Adrenal gland (tissue), 12 donors: ENCODE data around the gene DUSP10. TPM values are rescaled to one million over a fixed set of nuclear protein-coding genes. Genes with fewer than 3 reads are reported as not detected.

Experiments
- DNase-seq, 7 donors: peaks; one replicate each; pipeline ENCODE4 v3.0.0-alpha.2; 2019 to 2020
- H3K27ac ChIP-seq, 5 donors: fragments of 200-600 bp; sonication (generic) in 4 of 5; 1 replicate in 3 of 5; 2 replicates in 2 of 5; pipeline versions ENCODE4 v1.5.1 to v1.8.0; 2016 to 2020; ENCODE audit warnings: mild to moderate bottlenecking in 1 of 5
- H3K27me3 ChIP-seq: fragments of 200-600 bp; 2 replicates; pipeline ENCODE4 v1.8.0; 2021
- H3K36me3 ChIP-seq, 2 donors: fragments of 200-600 bp; replicated peaks in 1 of 2; 1 replicate in 1 of 2; 2 replicates in 1 of 2; pipeline versions ENCODE4 v1.5.1 to v1.8.0; 2018 to 2022
- H3K4me1 ChIP-seq, 2 donors: fragments of 200-600 bp; replicated peaks in 1 of 2; 1 replicate in 1 of 2; 2 replicates in 1 of 2; pipeline versions ENCODE4 v1.5.1 to v1.8.0; 2018 to 2021
- H3K4me3 ChIP-seq, 4 donors: fragments of 200-600 bp; sonication (generic) in 3 of 4; one replicate each; pipeline ENCODE4 v1.5.1; 2016 to 2018
- H3K9me3 ChIP-seq, 3 donors: fragments of 200-600 bp; sonication (generic) in 1 of 3; replicated peaks in 1 of 3; 1 replicate in 2 of 3; 2 replicates in 1 of 3; pipeline versions ENCODE4 v1.5.1 to v1.8.0; 2016 to 2021
- POLR2A ChIP-seq, 2 donors: fragments of 450-650 bp; IDR thresholded peaks; one replicate each; pipeline ENCODE4 v1.6.1; 2017; ENCODE audit warnings: antibody characterized with exemption in 2 of 2, mild to moderate bottlenecking in 2 of 2, moderate library complexity in 1 of 2
- WGBS, 4 donors: extraction: QIAGEN DNeasy Blood & Tissue Kit in 2 of 4; methylation state at CpG; one replicate each; pipeline versions ENCODE4 v1.1.5 to v1.1.7; 2013 to 2017; 5-methylcytosine and 5-hydroxymethylcytosine counted together
- intact Hi-C, 2 donors: fragments of 100-400 bp; cut with DNase I; formaldehyde crosslinking; loops; one replicate each; pipeline versions ENCODE4 v1.14.1 to v1.15.0; 2022 to 2023
- polyA plus RNA-seq, 3 donors: library from polyadenylated mRNA; stranded (reverse); fragments of 200-250 nt in 2 of 3; fragments of 350-450 nt in 1 of 3; fragmentation: Illumina TruSeq in 1 of 3; extraction: RNeasy Lipid Tissue Mini Kit (QIAGEN cat#74804) in 1 of 3; gene quantifications; one replicate each; pipeline ENCODE4 v1.2.3, GENCODE V29; 2013 to 2014
- total RNA-seq, 9 donors: library from RNA; depleted of rRNA in 4 of 9; stranded (reverse); fragments of >200 nt in 4 of 9; fragments of 120-200 nt in 1 of 9; fragmentation: NEBNext Ultra II Directional in 1 of 9; extraction: Animal tissue kit (Norgen Biotek cat#: 25700) in 1 of 9; gene quantifications; one replicate each; pipeline versions ENCODE4 v1.1.0 to v1.2.4, GENCODE V29; 2013 to 2023
- TF ChIP-seq, protein P1 (sequence below), 6 experiments: fragments of 450-650 bp in 4 of 6; fragments of 200-600 bp in 2 of 6; sonication (generic) in 1 of 6; IDR thresholded peaks; 1 replicate in 5 of 6; 2 replicates in 1 of 6; pipeline versions ENCODE4 v1.5.1 to v1.8.0; 2016 to 2021; ENCODE audit warnings: antibody characterized with exemption in 6 of 6, mild to moderate bottlenecking in 2 of 6, moderate library complexity in 1 of 6
- donor health status: healthy with polysubstance abuse.
- donor health status: Bipolar disorder and iron deficiency.
- donor health status: DM: yes; HTN: yes; CAD: no.
- donor health status: DM: no; HTN: no; CAD: no.
- donor health status: DM: no; HTN: no; CAD: no.
- donor health status: DM: yes; HTN: yes; CAD: no.

DUSP10 gene
- total and polyA plus RNA-seq, 12 donors: 2.6 to 22.1 (median 6.5) TPM

DNA sequence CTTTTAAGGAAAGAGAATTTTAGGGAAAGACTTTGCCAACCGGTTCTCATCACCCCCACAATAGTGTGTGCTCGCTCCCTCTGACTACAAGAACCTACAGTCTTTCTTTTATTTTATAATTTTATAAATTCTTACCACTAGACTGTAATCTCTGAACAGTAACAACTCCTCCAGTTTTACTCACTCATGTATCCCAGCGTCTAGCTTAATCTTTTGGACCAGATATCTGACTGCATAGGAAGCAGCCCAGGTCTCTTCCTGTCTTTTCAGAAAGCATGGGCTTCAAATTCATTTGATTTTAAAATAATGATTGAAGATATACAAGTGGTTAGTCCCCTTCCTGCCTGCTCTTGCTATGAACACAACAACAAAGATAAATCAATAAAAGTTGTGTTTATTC lies 19.0 kb upstream of the DUSP10 start:
- H3K27me3 ChIP-seq: no peaks in the 10 kb centered on the region
- H3K4me3 ChIP-seq: no peak overlapping the region
- no peak overlapping the region for H3K27ac ChIP-seq
- intact Hi-C loops: no loop called here
- no peaks in the 10 kb centered on the region for H3K9me3 ChIP-seq
- DNase-seq: no peak
- 80 to 89% (median 85%) methylated on average over 3 of the region's 3 CpGs for WGBS, 4 donors
- TF ChIP-seq, protein P1, sequence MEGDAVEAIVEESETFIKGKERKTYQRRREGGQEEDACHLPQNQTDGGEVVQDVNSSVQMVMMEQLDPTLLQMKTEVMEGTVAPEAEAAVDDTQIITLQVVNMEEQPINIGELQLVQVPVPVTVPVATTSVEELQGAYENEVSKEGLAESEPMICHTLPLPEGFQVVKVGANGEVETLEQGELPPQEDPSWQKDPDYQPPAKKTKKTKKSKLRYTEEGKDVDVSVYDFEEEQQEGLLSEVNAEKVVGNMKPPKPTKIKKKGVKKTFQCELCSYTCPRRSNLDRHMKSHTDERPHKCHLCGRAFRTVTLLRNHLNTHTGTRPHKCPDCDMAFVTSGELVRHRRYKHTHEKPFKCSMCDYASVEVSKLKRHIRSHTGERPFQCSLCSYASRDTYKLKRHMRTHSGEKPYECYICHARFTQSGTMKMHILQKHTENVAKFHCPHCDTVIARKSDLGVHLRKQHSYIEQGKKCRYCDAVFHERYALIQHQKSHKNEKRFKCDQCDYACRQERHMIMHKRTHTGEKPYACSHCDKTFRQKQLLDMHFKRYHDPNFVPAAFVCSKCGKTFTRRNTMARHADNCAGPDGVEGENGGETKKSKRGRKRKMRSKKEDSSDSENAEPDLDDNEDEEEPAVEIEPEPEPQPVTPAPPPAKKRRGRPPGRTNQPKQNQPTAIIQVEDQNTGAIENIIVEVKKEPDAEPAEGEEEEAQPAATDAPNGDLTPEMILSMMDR (IDR thresholded peaks at IDR 0.05): no peak
- no peak for TF ChIP-seq POLR2A (IDR thresholded peaks at IDR 0.05)
- no peaks in the 10 kb centered on the region for H3K36me3 ChIP-seq
- peaks cover 4% of the 10 kb centered on the region in 2 donors for H3K4me1 ChIP-seq

DNA sequence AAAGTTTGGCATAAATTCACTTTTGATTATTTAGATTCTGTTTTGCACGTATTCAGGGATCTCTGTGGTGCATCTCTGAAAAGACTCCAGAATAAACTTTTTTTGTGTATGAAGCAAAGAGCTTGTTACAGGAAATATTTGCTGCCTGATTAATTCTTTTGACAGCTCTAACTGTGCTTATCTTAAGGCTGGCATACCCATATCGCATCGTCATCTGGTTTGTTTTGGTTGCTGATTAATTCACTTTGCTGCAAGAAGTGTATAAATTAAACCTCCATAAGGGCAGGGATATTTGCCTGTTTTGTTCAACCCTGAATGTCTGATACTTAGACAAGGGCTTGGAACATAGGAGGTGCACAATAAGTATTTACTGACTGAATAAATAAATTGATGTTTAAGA lies 17.5 kb upstream of the DUSP10 start:
- Histone ChIP-seq H3K4me1 (peaks cover 4% of the 10 kb centered on the region in 2 donors), H3K36me3 (no peaks in the 10 kb centered on the region), H3K27ac (no peak overlapping the region), H3K4me3 (no peak overlapping the region), H3K27me3 (no peaks in the 10 kb centered on the region), H3K9me3 (no peaks in the 10 kb centered on the region)
- TF ChIP-seq, protein P1 (IDR thresholded peaks at IDR 0.05): no peak
- TF ChIP-seq POLR2A (IDR thresholded peaks at IDR 0.05): no peak
- intact Hi-C loops: loop anchor here in 1 of 2 donors (10.0 kb wide), 1 partner anchor 245 kb away; no protein-coding TSS in a partner anchor
- WGBS, 4 donors: 29 to 48% (median 37%) methylated on average over 3 of the region's 3 CpGs
- no peak for DNase-seq

DNA sequence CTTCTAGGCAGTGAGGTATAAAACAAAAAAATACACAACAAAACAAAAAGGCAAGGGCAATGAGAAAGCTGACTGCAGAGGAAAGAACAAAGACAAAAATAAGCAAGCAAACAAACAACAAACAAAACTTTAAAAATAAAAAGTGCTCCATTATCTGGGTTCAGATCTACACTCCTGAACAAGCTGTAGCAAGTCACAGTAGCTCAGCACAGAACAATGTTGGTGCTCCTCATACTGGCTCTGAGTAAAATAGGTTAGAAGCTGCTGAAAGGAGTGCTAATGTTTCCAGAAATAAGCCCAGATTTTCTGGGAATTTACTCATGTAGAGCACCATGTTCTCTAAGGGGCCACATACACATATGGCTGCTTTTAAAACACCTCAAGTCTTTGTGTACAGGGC lies 16.6 kb upstream of the DUSP10 start:
- no peak for TF ChIP-seq POLR2A (IDR thresholded peaks at IDR 0.05)
- TF ChIP-seq, protein P1 (IDR thresholded peaks at IDR 0.05): no peak
- no peaks in the 10 kb centered on the region for H3K36me3 ChIP-seq
- DNase-seq: no peak
- H3K27ac ChIP-seq: no peak overlapping the region
- H3K4me3 ChIP-seq: no peak overlapping the region
- peaks cover 4% of the 10 kb centered on the region in 2 donors for H3K4me1 ChIP-seq
- intact Hi-C loops: loop anchor here in 1 of 2 donors (10.0 kb wide), 1 partner anchor 246 kb away; no protein-coding TSS in a partner anchor
- no peaks in the 10 kb centered on the region for H3K27me3 ChIP-seq
- no peaks in the 10 kb centered on the region for H3K9me3 ChIP-seq

DNA sequence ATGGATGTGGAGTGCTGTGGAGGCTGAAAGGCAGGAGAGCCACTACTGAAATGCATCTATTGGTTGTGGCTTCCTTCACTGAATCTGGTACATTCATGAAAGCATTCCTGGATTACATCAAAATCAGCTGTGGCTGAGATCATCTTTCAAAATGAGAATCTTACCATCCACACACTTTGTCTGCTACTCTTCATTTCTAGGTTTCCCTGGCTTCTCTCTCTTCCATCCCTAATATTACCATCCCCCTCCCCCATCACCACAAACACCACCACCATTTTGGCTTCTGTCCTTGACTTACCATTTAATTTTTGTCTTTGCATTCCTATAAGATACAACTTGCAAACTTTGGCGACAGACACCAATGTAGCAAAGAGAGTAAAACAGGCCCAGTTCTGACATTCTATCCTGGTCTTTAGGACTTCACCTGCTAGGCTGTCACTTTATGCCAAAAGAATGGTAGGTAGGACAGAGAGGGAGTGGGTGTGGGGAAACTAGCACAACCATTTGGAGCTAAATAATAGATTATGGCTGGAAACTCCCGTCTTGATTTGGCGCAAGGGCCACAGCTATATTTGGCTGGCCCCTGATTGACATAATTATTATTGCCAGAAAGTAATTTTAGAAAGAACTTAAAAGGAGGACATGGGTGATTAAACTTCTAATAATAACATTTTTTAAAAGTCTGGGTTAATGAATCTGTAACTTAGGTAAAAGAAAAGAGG lies 15.1 kb upstream of the DUSP10 start:
- no peaks in the 10 kb centered on the region for H3K36me3 ChIP-seq
- no peak for TF ChIP-seq POLR2A (IDR thresholded peaks at IDR 0.05)
- TF ChIP-seq, protein P1 (IDR thresholded peaks at IDR 0.05): no peak
- H3K4me3 ChIP-seq: no peak overlapping the region
- no peak for DNase-seq
- intact Hi-C loops: loop anchor here in 1 of 2 donors (10.0 kb wide), 1 partner anchor 248 kb away; no protein-coding TSS in a partner anchor
- no peaks in the 10 kb centered on the region for H3K27me3 ChIP-seq
- peaks cover under 1 to 1% of the 10 kb centered on the region in 2 donors for H3K4me1 ChIP-seq
- H3K9me3 ChIP-seq: no peaks in the 10 kb centered on the region
- H3K27ac ChIP-seq: no peak overlapping the region
- WGBS, 4 donors: 79 to 88% (median 87%) methylated on average over 3 of the region's 3 CpGs
